ENCODE measurements around the gene EXOC4.

GRCh38 chr7:133698127-133698526 is 445.2 kb downstream of the EXOC4 start:
- TF ChIP-seq CTCF (tag by site-specific recombination; IDR thresholded peaks at IDR 0.05) (no peak), ZNF23 (tag by site-specific recombination; IDR thresholded peaks at IDR 0.05; ENCODE audit: borderline replicate concordance) (no peak), ZNF423 (tag by site-specific recombination; IDR thresholded peaks at IDR 0.05) (no peak), ZFHX2 (tag by site-specific recombination; conservative IDR thresholded peaks at IDR 0.05) (no peak)
- TF ChIP-seq, protein P1, sequence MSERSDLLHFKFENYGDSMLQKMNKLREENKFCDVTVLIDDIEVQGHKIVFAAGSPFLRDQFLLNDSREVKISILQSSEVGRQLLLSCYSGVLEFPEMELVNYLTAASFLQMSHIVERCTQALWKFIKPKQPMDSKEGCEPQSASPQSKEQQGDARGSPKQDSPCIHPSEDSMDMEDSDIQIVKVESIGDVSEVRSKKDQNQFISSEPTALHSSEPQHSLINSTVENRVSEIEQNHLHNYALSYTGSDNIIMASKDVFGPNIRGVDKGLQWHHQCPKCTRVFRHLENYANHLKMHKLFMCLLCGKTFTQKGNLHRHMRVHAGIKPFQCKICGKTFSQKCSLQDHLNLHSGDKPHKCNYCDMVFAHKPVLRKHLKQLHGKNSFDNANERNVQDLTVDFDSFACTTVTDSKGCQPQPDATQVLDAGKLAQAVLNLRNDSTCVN (tag by site-specific recombination; optimal IDR thresholded peaks at IDR 0.05), result no peak
